22Rv1 (cell line): ENCODE data around the gene NOXO1.

ENCODE experiments used
- ZFX ChIP-seq: fragments of 450-650 bp; IDR thresholded peaks from 2 replicates; pipeline ENCODE4 v1.6.1; 2017; ENCODE audit warnings: antibody characterized with exemption, borderline replicate concordance
- TF ChIP-seq, protein P1 (sequence below): fragments of 450-650 bp; IDR thresholded peaks from 2 replicates; pipeline ENCODE4 v1.5.1; 2017; ENCODE audit warnings: mild to moderate bottlenecking

DNA sequence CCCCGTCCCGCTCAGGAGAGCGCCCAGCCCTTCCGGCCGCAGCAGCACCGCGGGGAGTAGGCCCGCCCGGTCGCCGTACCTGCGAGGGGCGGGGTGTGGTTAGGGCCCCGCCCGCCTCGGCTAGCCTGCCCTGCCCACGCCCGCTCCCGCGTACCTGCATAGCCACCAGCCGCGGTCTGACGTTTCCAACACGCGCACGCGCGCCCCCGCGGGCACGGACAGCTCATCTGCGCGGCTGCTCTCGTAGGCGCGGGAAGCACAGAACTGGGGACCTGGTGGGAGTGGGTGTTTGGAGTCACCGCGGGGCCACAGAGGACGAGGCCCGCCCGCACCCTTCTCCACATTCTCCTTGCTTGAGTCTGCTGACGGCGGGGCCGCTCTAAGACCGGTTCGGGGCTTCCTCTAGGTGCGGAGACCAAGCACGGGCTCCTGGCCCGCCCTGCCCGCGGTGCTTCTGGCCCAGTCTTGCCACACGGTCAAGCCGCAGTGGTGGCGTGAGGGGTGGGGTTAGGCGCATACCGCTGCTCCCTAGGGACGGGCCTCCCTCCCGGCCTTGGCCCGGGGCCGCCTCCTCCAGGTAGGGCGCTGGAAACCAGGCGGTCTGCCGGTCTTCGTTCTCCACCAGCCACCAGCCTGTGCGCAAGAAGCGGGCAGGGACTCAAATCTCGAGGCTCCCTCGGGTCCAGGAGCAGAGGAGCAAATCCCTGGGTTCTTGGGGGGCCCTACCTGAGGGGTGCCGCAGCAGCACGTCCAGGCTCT is 1.8 kb downstream of the NOXO1 start:
- TF ChIP-seq, protein P1, sequence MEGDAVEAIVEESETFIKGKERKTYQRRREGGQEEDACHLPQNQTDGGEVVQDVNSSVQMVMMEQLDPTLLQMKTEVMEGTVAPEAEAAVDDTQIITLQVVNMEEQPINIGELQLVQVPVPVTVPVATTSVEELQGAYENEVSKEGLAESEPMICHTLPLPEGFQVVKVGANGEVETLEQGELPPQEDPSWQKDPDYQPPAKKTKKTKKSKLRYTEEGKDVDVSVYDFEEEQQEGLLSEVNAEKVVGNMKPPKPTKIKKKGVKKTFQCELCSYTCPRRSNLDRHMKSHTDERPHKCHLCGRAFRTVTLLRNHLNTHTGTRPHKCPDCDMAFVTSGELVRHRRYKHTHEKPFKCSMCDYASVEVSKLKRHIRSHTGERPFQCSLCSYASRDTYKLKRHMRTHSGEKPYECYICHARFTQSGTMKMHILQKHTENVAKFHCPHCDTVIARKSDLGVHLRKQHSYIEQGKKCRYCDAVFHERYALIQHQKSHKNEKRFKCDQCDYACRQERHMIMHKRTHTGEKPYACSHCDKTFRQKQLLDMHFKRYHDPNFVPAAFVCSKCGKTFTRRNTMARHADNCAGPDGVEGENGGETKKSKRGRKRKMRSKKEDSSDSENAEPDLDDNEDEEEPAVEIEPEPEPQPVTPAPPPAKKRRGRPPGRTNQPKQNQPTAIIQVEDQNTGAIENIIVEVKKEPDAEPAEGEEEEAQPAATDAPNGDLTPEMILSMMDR, result no peak
- no peak for TF ChIP-seq ZFX
